Thoracic aorta (tissue), 2 donors: ENCODE data around the gene PPP1R12C. TPM values are rescaled to one million over a fixed set of nuclear protein-coding genes. Genes with fewer than 3 reads are reported as not detected.

Source experiments
- ATAC-seq: fragments of 150-250 bp; one replicate; pipeline ENCODE4 v1.8.0; 2017; ENCODE audit warnings: low read depth; ENCODE audit not compliant: insufficient number of reproducible peaks, low FRiP score
- DNase-seq: peaks from one replicate; pipeline ENCODE4 v3.0.0-alpha.2; 2020; ENCODE audit warnings: low spot score
- H3K27ac ChIP-seq, 2 donors: fragments of 200-600 bp; sonication (generic); 1 replicate in 1 of 2; 2 replicates in 1 of 2; pipeline ENCODE4 v1.5.1; 2016; ENCODE audit warnings: mild to moderate bottlenecking in 2 of 2, moderate library complexity in 2 of 2
- H3K27me3 ChIP-seq: fragments of 200-600 bp; sonication (generic); replicated peaks from 2 replicates; pipeline ENCODE4 v1.6.0; 2016; ENCODE audit warnings: mild to moderate bottlenecking; ENCODE audit not compliant: insufficient read depth
- H3K36me3 ChIP-seq: fragments of 200-600 bp; sonication (generic); one replicate; pipeline ENCODE4 v1.5.1; 2016
- H3K4me1 ChIP-seq, 2 donors: fragments of 200-600 bp; sonication (generic); 1 replicate in 1 of 2; 2 replicates in 1 of 2; pipeline versions ENCODE4 v1.5.1 to v1.6.0; 2016; ENCODE audit warnings: low read depth in 2 of 2, mild to moderate bottlenecking in 1 of 2; ENCODE audit not compliant: control insufficient read depth in 1 of 2
- H3K4me3 ChIP-seq: fragments of 200-600 bp; sonication (generic); 2 replicates; pipeline ENCODE4 v1.5.1; 2016; ENCODE audit warnings: mild to moderate bottlenecking
- H3K9me3 ChIP-seq: fragments of 200-600 bp; sonication (generic); 2 replicates; pipeline ENCODE4 v1.5.1; 2016
- CTCF ChIP-seq: fragments of 200-600 bp; sonication (generic); IDR thresholded peaks from one replicate; pipeline ENCODE4 v1.5.1; 2019; ENCODE audit warnings: antibody characterized with exemption
- total RNA-seq, 2 donors: library from RNA; depleted of rRNA; stranded (reverse); fragments of >200 nt; gene quantifications; one replicate each; pipeline versions ENCODE4 v1.1.0 to v1.2.3, GENCODE V29; 2016

The PPP1R12C gene
- total RNA-seq, 2 donors from 2014 or later, result 194 to 250 TPM

DNA sequence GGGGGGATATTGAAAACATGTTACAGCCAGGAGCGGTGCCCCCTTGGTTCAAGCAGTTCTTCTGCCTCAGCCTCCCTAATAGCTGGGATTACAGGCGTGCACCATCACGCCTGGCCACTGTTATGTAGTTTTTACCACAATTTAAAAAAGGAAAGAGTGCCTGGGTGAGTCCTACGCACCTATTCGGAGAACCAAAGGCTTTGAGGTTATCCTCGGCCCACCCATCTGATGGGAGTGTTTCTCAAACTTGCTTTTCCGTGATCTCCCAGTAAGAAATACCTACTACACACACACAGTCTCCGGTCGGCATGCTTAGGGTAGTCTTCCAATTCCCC lies 75.1 kb downstream of the PPP1R12C start:
- Histone ChIP-seq H3K36me3 (peaks cover 29% of the 10 kb centered on the region), H3K4me3 (no peak overlapping the region)

DNA sequence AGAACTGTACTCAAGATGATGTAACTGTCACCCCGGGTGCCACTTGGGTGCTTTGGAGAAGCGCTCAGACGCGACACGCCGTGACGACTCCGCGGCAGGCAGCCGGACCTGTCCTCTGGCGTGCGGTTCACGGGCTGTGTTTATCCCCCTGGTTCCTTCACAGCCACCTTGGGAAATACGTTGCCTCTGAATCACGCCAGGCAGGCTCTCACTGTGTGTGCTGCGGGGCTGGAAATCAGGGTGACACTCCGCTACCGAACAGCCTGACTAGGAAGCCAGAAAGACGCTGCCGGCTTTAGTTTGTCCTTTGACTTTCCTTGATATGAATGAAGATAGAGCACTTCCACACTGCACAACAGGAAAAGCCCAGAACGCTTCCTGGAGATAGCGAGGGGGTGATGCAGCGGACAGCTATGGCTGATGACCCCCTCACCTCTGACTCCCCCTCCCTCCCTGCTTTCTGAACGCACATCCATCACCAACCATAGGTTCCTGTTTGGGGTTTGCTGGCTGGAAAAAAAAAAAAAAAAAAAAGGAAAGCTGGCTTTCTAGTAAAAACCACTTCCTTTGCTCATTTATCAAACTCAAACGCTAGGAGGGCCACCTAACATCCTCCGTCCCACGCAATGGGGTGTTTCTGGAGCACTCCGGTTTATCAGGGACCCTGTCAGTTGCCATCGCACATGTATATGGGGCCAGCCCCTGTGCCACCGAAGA lies 75.7 kb downstream of the PPP1R12C start:
- ATAC-seq (no peak), DNase-seq (no peak)
- Histone ChIP-seq H3K9me3 (no peaks in the 10 kb centered on the region), H3K36me3 (peaks cover 24% of the 10 kb centered on the region), H3K27me3 (no peaks in the 10 kb centered on the region), H3K4me1 (no peaks in the 10 kb centered on the region), H3K27ac (no peak overlapping the region), H3K4me3 (no peak overlapping the region)
- TF ChIP-seq CTCF, result no peak

More for the DNA sequence above, 75.1 kb downstream of the PPP1R12C start:
- no peaks in the 10 kb centered on the region for H3K9me3 ChIP-seq
- no peak for ATAC-seq
- H3K27ac ChIP-seq, result no peak overlapping the region
- no peak for TF ChIP-seq CTCF
- DNase-seq, result no peak
- no peaks in the 10 kb centered on the region for H3K27me3 ChIP-seq
- H3K4me1 ChIP-seq, result no peaks in the 10 kb centered on the region

DNA sequence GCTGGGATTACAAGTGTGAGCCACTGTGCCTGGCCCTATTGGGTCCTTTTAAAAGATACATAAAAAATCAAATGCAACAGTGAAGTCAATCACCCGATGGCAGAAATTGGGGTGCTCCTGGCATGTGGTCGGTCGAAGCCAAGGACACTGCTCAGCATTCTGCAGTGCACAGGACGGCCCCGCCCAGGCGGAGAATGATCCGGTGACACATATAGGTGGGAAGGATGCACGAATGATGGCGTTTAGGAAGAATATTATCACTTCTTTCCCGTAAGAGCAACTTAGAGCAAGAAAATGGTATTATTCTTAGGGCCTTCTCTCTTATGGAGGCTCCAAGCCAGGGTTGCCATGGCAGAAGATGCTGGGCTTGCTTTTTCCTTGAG lies 76.2 kb downstream of the PPP1R12C start:
- ATAC-seq (no peak), DNase-seq (no peak)
- Histone ChIP-seq H3K27ac (no peak overlapping the region), H3K36me3 (peaks cover 19% of the 10 kb centered on the region), H3K4me1 (no peaks in the 10 kb centered on the region), H3K4me3 (no peak overlapping the region), H3K27me3 (no peaks in the 10 kb centered on the region), H3K9me3 (no peaks in the 10 kb centered on the region)
- no peak for TF ChIP-seq CTCF

Other genes with a start within 250 kb of the PPP1R12C start
- gene FCAR, start 243.4 kb downstream of the PPP1R12C start, total RNA-seq, result 1 to 10 TPM in 1 of 2 donors, under 1 TPM in 1; 0.68 to 7.1 TPM
- 1 to 10 TPM in 1 of 2 donors, not detected in 1; 2.2 TPM for gene NCR1, start 211.5 kb downstream of the PPP1R12C start, total RNA-seq
- not detected for gene NLRP7, start 170.1 kb downstream of the PPP1R12C start, total RNA-seq
- 1 to 10 TPM in 1 of 2 donors, under 1 TPM in 1; 0.41 to 1.7 TPM for gene NLRP2, start 151.3 kb downstream of the PPP1R12C start, total RNA-seq
- not detected for gene GP6, start 79.4 kb downstream of the PPP1R12C start, total RNA-seq
- 10 to 100 TPM; 22.2 to 23.6 TPM for gene RDH13, start 54.5 kb downstream of the PPP1R12C start, total RNA-seq
- gene EPS8L1, start 41.8 kb downstream of the PPP1R12C start, total RNA-seq, result 10 to 100 TPM in 1 of 2 donors, 1 to 10 TPM in 1; 5.4 to 16.3 TPM
- not detected for gene TNNT1, start 31.6 kb upstream of the PPP1R12C start, total RNA-seq
- not detected for gene TNNI3, start 40.1 kb upstream of the PPP1R12C start, total RNA-seq
- not detected for gene DNAAF3, start 49.0 kb upstream of the PPP1R12C start, total RNA-seq
- not detected for gene SYT5, start 62.7 kb upstream of the PPP1R12C start, total RNA-seq
- 1 to 10 TPM in 1 of 2 donors, under 1 TPM in 1; 0.14 to 1.1 TPM for gene PTPRH, start 91.9 kb upstream of the PPP1R12C start, total RNA-seq
- gene TMEM86B, start 111.1 kb upstream of the PPP1R12C start, total RNA-seq, result 1 to 10 TPM; 2.4 to 4.8 TPM
- gene PPP6R1, start 141.4 kb upstream of the PPP1R12C start, total RNA-seq, result 10 to 100 TPM; 46.7 to 52.3 TPM
- 10 to 100 TPM; 26.8 to 26.9 TPM for gene HSPBP1, start 162.5 kb upstream of the PPP1R12C start, total RNA-seq
- gene BRSK1, start 166.4 kb upstream of the PPP1R12C start, total RNA-seq, result 10 to 100 TPM; 10.8 to 16.7 TPM
- 1 to 10 TPM in 1 of 2 donors, not detected in 1; 6.8 TPM for gene TMEM150B, start 207.7 kb upstream of the PPP1R12C start, total RNA-seq
- gene KMT5C, start 222.2 kb upstream of the PPP1R12C start, total RNA-seq, result 10 to 100 TPM; 10.2 to 25.2 TPM
- gene COX6B2, start 237.1 kb upstream of the PPP1R12C start, total RNA-seq, result not detected
- gene GARIN5B, start 245.6 kb upstream of the PPP1R12C start, total RNA-seq, result not detected